ENCODE data around the gene ZSCAN31.

Gene ZSCAN31

DNA sequence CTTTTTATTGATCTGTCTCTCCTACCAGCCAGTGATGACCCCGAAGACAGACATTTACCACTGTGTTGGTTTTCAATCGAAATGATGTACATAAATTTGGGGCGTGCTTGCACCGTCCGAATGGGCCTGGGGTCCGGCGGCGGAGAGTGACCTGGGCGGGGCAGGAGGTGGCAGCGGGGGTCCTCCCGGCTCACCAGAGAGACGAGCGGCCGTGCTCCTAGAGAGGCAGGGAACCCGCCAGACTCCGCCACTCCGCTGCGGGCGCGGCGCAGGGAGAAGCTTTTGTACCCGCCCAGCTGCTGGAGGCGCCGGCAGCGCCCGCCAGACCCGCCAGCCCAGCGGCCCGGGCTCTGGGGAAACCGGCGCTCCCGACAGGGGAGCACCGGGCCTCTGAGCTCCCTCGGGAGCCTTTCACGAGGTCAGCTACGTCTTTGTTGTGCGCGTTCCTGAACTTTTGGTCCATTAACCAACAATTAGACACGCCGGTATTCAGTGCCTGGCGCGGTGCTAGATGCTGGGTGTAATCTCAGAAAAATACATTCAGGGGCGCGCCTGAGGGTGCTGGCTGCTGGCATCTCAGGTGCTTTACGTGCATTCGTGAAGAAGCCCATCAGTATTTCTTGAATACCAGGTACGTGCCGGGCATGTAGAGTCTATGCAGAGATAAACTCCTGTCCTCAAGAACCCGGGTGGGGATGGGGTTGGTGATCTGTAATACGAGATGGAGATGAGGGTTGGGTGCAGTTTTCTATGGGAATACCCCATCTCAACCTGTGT is 54.5 kb downstream of the ZSCAN31 start, which contains the start of gene PGBD1:
Gene PGBD1, plus strand, starts transcription at position 285 of the 777 bp plus-strand sequence. CDS start 2,242 bp downstream, outside the sequence.
- in situ Hi-C loops (cut with HindIII; ENCODE audit: low pct_ligation_motif_present, low sequenced_read_pairs) = no loop called here

DNA sequence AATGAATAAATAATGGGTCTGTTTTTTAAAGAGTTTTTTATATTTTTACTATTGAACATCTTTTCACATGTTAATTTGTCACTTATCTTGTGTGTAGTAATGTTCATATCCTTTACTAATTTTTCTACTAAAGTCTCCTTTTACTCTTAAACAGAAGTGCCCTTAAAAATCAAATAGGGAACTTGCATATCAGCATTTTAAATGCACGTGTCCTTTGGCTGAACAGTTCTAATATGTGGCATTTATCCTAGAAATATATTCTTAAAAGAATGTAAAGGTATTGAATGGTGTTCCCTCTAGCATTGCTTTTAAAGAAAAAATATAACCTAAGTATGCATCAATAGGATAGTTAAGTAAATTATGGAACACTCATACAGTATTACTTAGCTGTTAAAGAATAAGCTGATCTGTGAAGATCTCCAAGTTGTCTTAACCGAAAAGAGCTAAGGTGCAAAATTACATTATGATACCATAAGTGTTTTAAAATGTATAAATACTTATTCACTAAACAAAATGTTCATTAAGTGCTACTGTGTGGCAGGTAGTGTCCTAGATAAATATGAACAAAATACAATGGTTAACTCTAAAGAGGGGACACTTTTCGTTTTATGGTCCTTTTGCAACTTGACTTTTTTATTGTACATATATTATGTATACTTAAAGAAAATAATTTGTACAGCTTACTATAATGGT is 55.2 kb downstream of the ZSCAN31 start:
- Histone ChIP-seq H3K36me3 (replicated peaks) (peaks cover 13% of the 10 kb centered on the region), H3K4me3 (ENCODE audit: low read depth, low read length) (peak overlapping the region; percentile 76), H3K27me3 (replicated peaks) (no peaks in the 10 kb centered on the region), H3K27ac (no peak overlapping the region)
- in situ Hi-C loops (cut with HindIII; ENCODE audit: low pct_ligation_motif_present, low sequenced_read_pairs) = no loop called here
- TF ChIP-seq, protein P1, sequence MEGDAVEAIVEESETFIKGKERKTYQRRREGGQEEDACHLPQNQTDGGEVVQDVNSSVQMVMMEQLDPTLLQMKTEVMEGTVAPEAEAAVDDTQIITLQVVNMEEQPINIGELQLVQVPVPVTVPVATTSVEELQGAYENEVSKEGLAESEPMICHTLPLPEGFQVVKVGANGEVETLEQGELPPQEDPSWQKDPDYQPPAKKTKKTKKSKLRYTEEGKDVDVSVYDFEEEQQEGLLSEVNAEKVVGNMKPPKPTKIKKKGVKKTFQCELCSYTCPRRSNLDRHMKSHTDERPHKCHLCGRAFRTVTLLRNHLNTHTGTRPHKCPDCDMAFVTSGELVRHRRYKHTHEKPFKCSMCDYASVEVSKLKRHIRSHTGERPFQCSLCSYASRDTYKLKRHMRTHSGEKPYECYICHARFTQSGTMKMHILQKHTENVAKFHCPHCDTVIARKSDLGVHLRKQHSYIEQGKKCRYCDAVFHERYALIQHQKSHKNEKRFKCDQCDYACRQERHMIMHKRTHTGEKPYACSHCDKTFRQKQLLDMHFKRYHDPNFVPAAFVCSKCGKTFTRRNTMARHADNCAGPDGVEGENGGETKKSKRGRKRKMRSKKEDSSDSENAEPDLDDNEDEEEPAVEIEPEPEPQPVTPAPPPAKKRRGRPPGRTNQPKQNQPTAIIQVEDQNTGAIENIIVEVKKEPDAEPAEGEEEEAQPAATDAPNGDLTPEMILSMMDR (IDR thresholded peaks at IDR 0.05; ENCODE audit: low read depth, low read length, missing control alignments) = no peak
- no peak for DNase-seq

More for the DNA sequence above, 54.5 kb downstream of the ZSCAN31 start, which contains the start of gene PGBD1:
- DNase-seq = peak; percentile 46
- Histone ChIP-seq H3K27me3 (replicated peaks) (no peaks in the 10 kb centered on the region), H3K27ac (peak within 1 kb of the TSS; percentile 29), H3K36me3 (replicated peaks) (peaks cover 15% of the 10 kb centered on the region), H3K4me3 (ENCODE audit: low read depth, low read length) (peak within 1 kb of the TSS; percentile 76)
- TF ChIP-seq, protein P1 (IDR thresholded peaks at IDR 0.05; ENCODE audit: low read depth, low read length, missing control alignments) = no peak

DNA sequence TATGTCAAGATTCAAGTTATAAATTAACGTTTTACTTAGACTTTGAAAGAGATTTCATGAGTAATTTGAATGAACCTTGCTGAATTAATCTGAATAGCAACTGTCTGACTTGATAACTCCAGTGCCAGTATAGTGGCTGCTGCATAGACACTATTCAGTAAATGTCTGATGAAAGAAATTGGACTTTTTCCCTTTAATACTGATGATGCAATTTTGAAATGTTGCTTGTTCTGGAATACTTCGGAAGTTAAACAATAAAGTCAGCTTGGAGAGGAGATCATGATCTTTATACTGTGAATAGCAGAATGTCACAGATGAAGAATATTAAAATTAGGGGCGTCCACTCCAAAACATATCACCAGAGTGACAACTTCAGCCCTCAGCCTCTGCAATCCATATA is 58.2 kb downstream of the ZSCAN31 start:
- Histone ChIP-seq H3K27me3 (replicated peaks) (no peaks in the 10 kb centered on the region), H3K27ac (no peak overlapping the region), H3K36me3 (replicated peaks) (peaks cover 11% of the 10 kb centered on the region), H3K4me3 (ENCODE audit: low read depth, low read length) (no peak overlapping the region)
- in situ Hi-C loops (cut with HindIII; ENCODE audit: low pct_ligation_motif_present, low sequenced_read_pairs) = no loop called here
- DNase-seq = no peak
- TF ChIP-seq, protein P1 (IDR thresholded peaks at IDR 0.05; ENCODE audit: low read depth, low read length, missing control alignments) = no peak

DNA sequence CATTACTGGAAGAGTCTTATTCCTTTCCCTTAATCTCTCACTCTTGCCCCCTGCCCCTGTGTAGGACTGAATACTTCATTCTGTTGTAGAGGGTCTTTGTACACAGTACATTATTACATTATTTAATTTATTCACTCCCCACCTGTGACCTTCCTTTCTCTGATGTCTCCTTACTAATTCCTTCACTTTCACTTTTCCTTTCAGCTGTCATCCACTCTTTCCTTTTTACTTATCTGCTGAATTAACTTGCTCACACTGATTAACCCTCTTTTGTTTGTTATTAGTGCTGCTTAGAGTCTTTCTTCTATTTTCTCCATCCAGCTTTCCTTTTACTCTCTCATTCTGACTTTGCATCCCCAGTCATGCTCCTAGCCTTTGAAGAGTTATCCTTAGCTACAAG is 61.1 kb downstream of the ZSCAN31 start:
- H3K27me3 ChIP-seq (replicated peaks) = no peaks in the 10 kb centered on the region
- H3K36me3 ChIP-seq (replicated peaks) = peaks cover 16% of the 10 kb centered on the region
- H3K27ac ChIP-seq = no peak overlapping the region
- no peak for DNase-seq
- in situ Hi-C loops (cut with HindIII; ENCODE audit: low pct_ligation_motif_present, low sequenced_read_pairs) = no loop called here
- TF ChIP-seq, protein P1 (IDR thresholded peaks at IDR 0.05; ENCODE audit: low read depth, low read length, missing control alignments) = no peak
- no peak overlapping the region for H3K4me3 ChIP-seq (ENCODE audit: low read depth, low read length)

All from brain microvascular endothelial cell (primary cell).